ENCODE measurements around the gene NCLN. TPM values are rescaled to one million over a fixed set of nuclear protein-coding genes. Genes with fewer than 3 reads are reported as not detected.

The NCLN gene
- total and polyA plus RNA-seq, 2 donors, result 14.5 to 62.6 TPM

GRCh38 chr19:3252650-3253049, 66.9 kb downstream of the NCLN start:
- Histone ChIP-seq H3K36me3 (ENCODE audit: control insufficient read depth in 2 of 2, insufficient read depth in 2 of 2, low read length in 1 of 2) (no peaks in the 10 kb centered on the region), H3K4me1 (ENCODE audit: control insufficient read depth in 2 of 2, insufficient read depth in 2 of 2, low read length in 2 of 2) (no peaks in the 10 kb centered on the region), H3K27ac (ENCODE audit: low read depth in 1 of 2, low read length in 1 of 2) (no peak overlapping the region), H3K27me3 (ENCODE audit: control insufficient read depth in 2 of 2, insufficient read depth in 1 of 2, low read length in 1 of 2) (no peaks in the 10 kb centered on the region), H3K4me3 (ENCODE audit: low read length in 2 of 2) (no peak overlapping the region), H3K9me3 (ENCODE audit: control insufficient read depth in 2 of 2, insufficient read depth in 1 of 2, low read length in 1 of 2) (peaks cover 4 to 14% of the 10 kb centered on the region in 2 donors)
- WGBS, result 98% methylated on average over 2 of the region's 2 CpGs
- DNase-seq (ENCODE audit: low read depth in 6 of 9, low spot score in 9 of 9), result no peak

GRCh38 chr19:3253270-3253669, 67.5 kb downstream of the NCLN start:
- peaks cover 4 to 14% of the 10 kb centered on the region in 2 donors for H3K9me3 ChIP-seq (ENCODE audit: control insufficient read depth in 2 of 2, insufficient read depth in 1 of 2, low read length in 1 of 2)
- 63% methylated on average over 3 of the region's 3 CpGs for WGBS
- no peaks in the 10 kb centered on the region for H3K36me3 ChIP-seq (ENCODE audit: control insufficient read depth in 2 of 2, insufficient read depth in 2 of 2, low read length in 1 of 2)
- H3K27me3 ChIP-seq (ENCODE audit: control insufficient read depth in 2 of 2, insufficient read depth in 1 of 2, low read length in 1 of 2), result no peaks in the 10 kb centered on the region
- DNase-seq (ENCODE audit: low read depth in 6 of 9, low spot score in 9 of 9), result no peak
- no peak overlapping the region for H3K27ac ChIP-seq (ENCODE audit: low read depth in 1 of 2, low read length in 1 of 2)
- no peak overlapping the region for H3K4me3 ChIP-seq (ENCODE audit: low read length in 2 of 2)
- no peaks in the 10 kb centered on the region for H3K4me1 ChIP-seq (ENCODE audit: control insufficient read depth in 2 of 2, insufficient read depth in 2 of 2, low read length in 2 of 2)

GRCh38 chr19:3254520-3254919, 68.8 kb downstream of the NCLN start:
- Histone ChIP-seq H3K4me3 (ENCODE audit: low read length in 2 of 2) (no peak overlapping the region), H3K27me3 (ENCODE audit: control insufficient read depth in 2 of 2, insufficient read depth in 1 of 2, low read length in 1 of 2) (no peaks in the 10 kb centered on the region), H3K36me3 (ENCODE audit: control insufficient read depth in 2 of 2, insufficient read depth in 2 of 2, low read length in 1 of 2) (no peaks in the 10 kb centered on the region), H3K27ac (ENCODE audit: low read depth in 1 of 2, low read length in 1 of 2) (no peak overlapping the region), H3K9me3 (ENCODE audit: control insufficient read depth in 2 of 2, insufficient read depth in 1 of 2, low read length in 1 of 2) (peaks cover 4 to 12% of the 10 kb centered on the region in 2 donors), H3K4me1 (ENCODE audit: control insufficient read depth in 2 of 2, insufficient read depth in 2 of 2, low read length in 2 of 2) (no peaks in the 10 kb centered on the region)
- DNase-seq (ENCODE audit: low read depth in 6 of 9, low spot score in 9 of 9), result no peak

- DNase-seq (ENCODE audit: low read depth in 6 of 9, low spot score in 9 of 9), result no peak
- 93% methylated on average over 8 of the region's 8 CpGs for WGBS
- Histone ChIP-seq H3K27me3 (ENCODE audit: control insufficient read depth in 2 of 2, insufficient read depth in 1 of 2, low read length in 1 of 2) (no peaks in the 10 kb centered on the region), H3K9me3 (ENCODE audit: control insufficient read depth in 2 of 2, insufficient read depth in 1 of 2, low read length in 1 of 2) (peaks cover 2 to 10% of the 10 kb centered on the region in 2 donors), H3K4me1 (ENCODE audit: control insufficient read depth in 2 of 2, insufficient read depth in 2 of 2, low read length in 2 of 2) (no peaks in the 10 kb centered on the region), H3K36me3 (ENCODE audit: control insufficient read depth in 2 of 2, insufficient read depth in 2 of 2, low read length in 1 of 2) (no peaks in the 10 kb centered on the region), H3K27ac (ENCODE audit: low read depth in 1 of 2, low read length in 1 of 2) (no peak overlapping the region), H3K4me3 (ENCODE audit: low read length in 2 of 2) (no peak overlapping the region)
These were observed 71.3 kb downstream of the NCLN start for GRCh38 chr19:3257071-3257470.

Other genes with a start within 250 kb of the NCLN start
- gene ZNF77, start 241.0 kb upstream of the NCLN start, total RNA-seq, result 7.7 TPM
- 4.6 TPM for gene ZNF77, start 241.0 kb upstream of the NCLN start, polyA plus RNA-seq
- 1.4 TPM for gene TLE6, start 208.4 kb upstream of the NCLN start, total RNA-seq
- gene TLE6, start 208.4 kb upstream of the NCLN start, polyA plus RNA-seq, result 4.9 TPM
- gene TLE2, start 156.7 kb upstream of the NCLN start, total RNA-seq, result 2.0 TPM
- gene TLE2, start 156.7 kb upstream of the NCLN start, polyA plus RNA-seq, result 16.8 TPM
- gene TLE5, start 123.4 kb upstream of the NCLN start, total RNA-seq, result 302 TPM
- 540 TPM for gene TLE5, start 123.4 kb upstream of the NCLN start, polyA plus RNA-seq
- 6.8 TPM for gene GNA11, start 91.6 kb upstream of the NCLN start, total RNA-seq
- gene GNA11, start 91.6 kb upstream of the NCLN start, polyA plus RNA-seq, result 18.4 TPM
- gene GNA15, start 49.9 kb upstream of the NCLN start, total RNA-seq, result 58.5 TPM
- 21.8 TPM for gene GNA15, start 49.9 kb upstream of the NCLN start, polyA plus RNA-seq
- 24.2 TPM for gene S1PR4, start 7.2 kb upstream of the NCLN start, total RNA-seq
- gene S1PR4, start 7.2 kb upstream of the NCLN start, polyA plus RNA-seq, result 18.6 TPM
- gene CELF5, start 38.7 kb downstream of the NCLN start, total RNA-seq, result 0.28 TPM
- 1.4 TPM for gene CELF5, start 38.7 kb downstream of the NCLN start, polyA plus RNA-seq
- 2.1 TPM for gene NFIC, start 180.7 kb downstream of the NCLN start, total RNA-seq
- gene NFIC, start 180.7 kb downstream of the NCLN start, polyA plus RNA-seq, result 17.0 TPM

Measured in thymus (tissue), 11 donors.